Panc1 (cell line): ENCODE data around the gene OR2D2. TPM values are rescaled to one million over a fixed set of nuclear protein-coding genes. Genes with fewer than 3 reads are reported as not detected.

ENCODE experiments used
- ATAC-seq: fragments of 200-7000 bp; cut with Tn5 transposase; 2 replicates; pipeline ENCODE4 v1.9.1; 2020; ENCODE audit warnings: mild to moderate bottlenecking, moderate library complexity
- BruUV-seq: library from RNA; stranded (reverse); fragments of 400-500 nt; replicated peaks from 2 replicates; lab custom pipeline; 2021; lab: Mats Ljungman, UMichigan
- CTCF ChIA-PET: fragments of 300-600 bp; sonication (Branson Sonifier 250); formaldehyde crosslinking; loops from one replicate; lab custom pipeline; 2022; ENCODE audit warnings: antibody characterized with exemption; lab: Charles Lee
- POLR2A ChIA-PET: fragments of 300-600 bp; sonication (Branson Sonifier 250); formaldehyde crosslinking; loops from one replicate; lab custom pipeline; 2022; ENCODE audit warnings: antibody characterized with exemption; lab: Charles Lee
- DNase-seq: peaks from one replicate; pipeline ENCODE4 v3.0.0-alpha.2; 2010; ENCODE audit warnings: low read depth, low spot score
- H3K27ac ChIP-seq: 2 replicates; pipeline ENCODE4 v1.5.1; 2011; ENCODE audit warnings: mild to moderate bottlenecking, low read length, inconsistent platforms
- H3K27me3 ChIP-seq: fragments of 200-500 bp; sonication (Bioruptor generic); 2 replicates; pipeline ENCODE4 v1.6.0; 2014; ENCODE audit warnings: low read length, inconsistent platforms; ENCODE audit not compliant: control insufficient read depth, insufficient read depth
- H3K36me3 ChIP-seq: fragments of 200-500 bp; sonication (Bioruptor generic); 2 replicates; pipeline ENCODE4 v1.5.1; 2014; ENCODE audit warnings: inconsistent platforms, mild to moderate bottlenecking, low read length, moderate library complexity; ENCODE audit not compliant: control insufficient read depth, insufficient read depth
- H3K4me1 ChIP-seq: 2 replicates; pipeline ENCODE4 v1.5.1; 2011; ENCODE audit warnings: inconsistent platforms, mild to moderate bottlenecking, low read length, moderate library complexity; ENCODE audit not compliant: control insufficient read depth, insufficient read depth
- H3K4me3 ChIP-seq, 2 experiments: 2 replicates each; pipeline ENCODE4 v1.5.1; 2011 to 2012; ENCODE audit warnings: low read depth in 2 of 2, low read length in 2 of 2, mild to moderate bottlenecking in 2 of 2, inconsistent platforms in 1 of 2, moderate library complexity in 1 of 2
- H3K9me3 ChIP-seq: fragments of 200-500 bp; sonication (Bioruptor generic); 2 replicates; pipeline ENCODE4 v1.5.1; 2014; ENCODE audit warnings: low read depth, mild to moderate bottlenecking, inconsistent platforms, low read length, moderate library complexity; ENCODE audit not compliant: control insufficient read depth, insufficient read depth
- POLR2AphosphoS5 ChIP-seq: IDR thresholded peaks from 2 replicates; pipeline ENCODE4 v1.6.1; 2012; ENCODE audit warnings: mild to moderate bottlenecking, low read depth, low read length, moderate library complexity
- SIN3A ChIP-seq: IDR thresholded peaks from 2 replicates; pipeline ENCODE4 v1.6.1; 2012; ENCODE audit warnings: low read depth, mild to moderate bottlenecking, low read length, moderate library complexity, borderline replicate concordance; ENCODE audit not compliant: insufficient read depth
- TCF7L2 ChIP-seq: IDR thresholded peaks from 2 replicates; pipeline ENCODE4 v1.6.1; 2011; ENCODE audit warnings: mild to moderate bottlenecking, low read depth, low read length, inconsistent platforms
- in situ Hi-C: cut with HindIII; loops from 2 replicates; pipeline ENCODE4 v1.10.0; 2016; ENCODE audit warnings: low sequenced_read_pairs, low pct_unique_long_range_greater_than_20kb
- intact Hi-C: fragments of 100-400 bp; cut with micrococcal nuclease; formaldehyde crosslinking; loops from one replicate; pipeline ENCODE4 v1.10.0; 2022; ENCODE audit not compliant: unreplicated experiment
- total RNA-seq: library from RNA; stranded (reverse); gene quantifications from one replicate; pipeline ENCODE4 v1.2.1, GENCODE V29; 2021; ENCODE audit not compliant: unreplicated experiment
- TF ChIP-seq, protein P1 (sequence below): fragments of 450-650 bp; IDR thresholded peaks from 2 replicates; pipeline ENCODE4 v1.5.1; 2017; ENCODE audit warnings: mild to moderate bottlenecking
- TF ChIP-seq, protein P2 (sequence below), 2 experiments: IDR thresholded peaks; 2 replicates each; pipeline ENCODE4 v1.6.1; 2011 to 2012; ENCODE audit warnings: low read depth in 2 of 2, control low read depth in 1 of 2, low read length in 1 of 2, mild to moderate bottlenecking in 1 of 2, moderate library complexity in 1 of 2; ENCODE audit not compliant: insufficient read depth in 1 of 2

Gene OR2D2
- total RNA-seq, 1 experiment from 2014 or later = 0.49 TPM

DNA sequence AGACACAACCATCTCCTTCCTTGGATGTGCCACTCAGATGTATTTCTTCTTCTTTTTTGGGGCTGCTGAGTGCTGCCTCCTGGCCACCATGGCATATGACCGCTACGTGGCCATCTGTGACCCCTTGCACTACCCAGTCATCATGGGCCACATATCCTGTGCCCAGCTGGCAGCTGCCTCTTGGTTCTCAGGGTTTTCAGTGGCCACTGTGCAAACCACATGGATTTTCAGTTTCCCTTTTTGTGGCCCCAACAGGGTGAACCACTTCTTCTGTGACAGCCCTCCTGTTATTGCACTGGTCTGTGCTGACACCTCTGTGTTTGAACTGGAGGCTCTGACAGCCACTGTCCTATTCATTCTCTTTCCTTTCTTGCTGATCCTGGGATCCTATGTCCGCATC lies 15.4 kb downstream of the OR2D2 start:
- ATAC-seq (no peak), DNase-seq (no peak)
- H3K4me3 ChIP-seq = no peak overlapping the region
- H3K27ac ChIP-seq = no peak overlapping the region
- no peaks in the 10 kb centered on the region for H3K36me3 ChIP-seq
- ChIA-PET CTCF (no interaction called here), POLR2A (no interaction called here)
- TF ChIP-seq, protein P1, sequence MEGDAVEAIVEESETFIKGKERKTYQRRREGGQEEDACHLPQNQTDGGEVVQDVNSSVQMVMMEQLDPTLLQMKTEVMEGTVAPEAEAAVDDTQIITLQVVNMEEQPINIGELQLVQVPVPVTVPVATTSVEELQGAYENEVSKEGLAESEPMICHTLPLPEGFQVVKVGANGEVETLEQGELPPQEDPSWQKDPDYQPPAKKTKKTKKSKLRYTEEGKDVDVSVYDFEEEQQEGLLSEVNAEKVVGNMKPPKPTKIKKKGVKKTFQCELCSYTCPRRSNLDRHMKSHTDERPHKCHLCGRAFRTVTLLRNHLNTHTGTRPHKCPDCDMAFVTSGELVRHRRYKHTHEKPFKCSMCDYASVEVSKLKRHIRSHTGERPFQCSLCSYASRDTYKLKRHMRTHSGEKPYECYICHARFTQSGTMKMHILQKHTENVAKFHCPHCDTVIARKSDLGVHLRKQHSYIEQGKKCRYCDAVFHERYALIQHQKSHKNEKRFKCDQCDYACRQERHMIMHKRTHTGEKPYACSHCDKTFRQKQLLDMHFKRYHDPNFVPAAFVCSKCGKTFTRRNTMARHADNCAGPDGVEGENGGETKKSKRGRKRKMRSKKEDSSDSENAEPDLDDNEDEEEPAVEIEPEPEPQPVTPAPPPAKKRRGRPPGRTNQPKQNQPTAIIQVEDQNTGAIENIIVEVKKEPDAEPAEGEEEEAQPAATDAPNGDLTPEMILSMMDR = no peak
- TF ChIP-seq POLR2AphosphoS5 = no peak
- no peak for TF ChIP-seq SIN3A
- TF ChIP-seq, protein P2, sequence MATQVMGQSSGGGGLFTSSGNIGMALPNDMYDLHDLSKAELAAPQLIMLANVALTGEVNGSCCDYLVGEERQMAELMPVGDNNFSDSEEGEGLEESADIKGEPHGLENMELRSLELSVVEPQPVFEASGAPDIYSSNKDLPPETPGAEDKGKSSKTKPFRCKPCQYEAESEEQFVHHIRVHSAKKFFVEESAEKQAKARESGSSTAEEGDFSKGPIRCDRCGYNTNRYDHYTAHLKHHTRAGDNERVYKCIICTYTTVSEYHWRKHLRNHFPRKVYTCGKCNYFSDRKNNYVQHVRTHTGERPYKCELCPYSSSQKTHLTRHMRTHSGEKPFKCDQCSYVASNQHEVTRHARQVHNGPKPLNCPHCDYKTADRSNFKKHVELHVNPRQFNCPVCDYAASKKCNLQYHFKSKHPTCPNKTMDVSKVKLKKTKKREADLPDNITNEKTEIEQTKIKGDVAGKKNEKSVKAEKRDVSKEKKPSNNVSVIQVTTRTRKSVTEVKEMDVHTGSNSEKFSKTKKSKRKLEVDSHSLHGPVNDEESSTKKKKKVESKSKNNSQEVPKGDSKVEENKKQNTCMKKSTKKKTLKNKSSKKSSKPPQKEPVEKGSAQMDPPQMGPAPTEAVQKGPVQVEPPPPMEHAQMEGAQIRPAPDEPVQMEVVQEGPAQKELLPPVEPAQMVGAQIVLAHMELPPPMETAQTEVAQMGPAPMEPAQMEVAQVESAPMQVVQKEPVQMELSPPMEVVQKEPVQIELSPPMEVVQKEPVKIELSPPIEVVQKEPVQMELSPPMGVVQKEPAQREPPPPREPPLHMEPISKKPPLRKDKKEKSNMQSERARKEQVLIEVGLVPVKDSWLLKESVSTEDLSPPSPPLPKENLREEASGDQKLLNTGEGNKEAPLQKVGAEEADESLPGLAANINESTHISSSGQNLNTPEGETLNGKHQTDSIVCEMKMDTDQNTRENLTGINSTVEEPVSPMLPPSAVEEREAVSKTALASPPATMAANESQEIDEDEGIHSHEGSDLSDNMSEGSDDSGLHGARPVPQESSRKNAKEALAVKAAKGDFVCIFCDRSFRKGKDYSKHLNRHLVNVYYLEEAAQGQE (IDR thresholded peaks at IDR 0.05; ENCODE audit: insufficient read depth in 1 of 2, low read depth in 2 of 2, low read length in 1 of 2) = no peak
- TF ChIP-seq TCF7L2 = no peak
- in situ Hi-C loops = no loop called here
- no TSS peak for BruUV-seq
- no peaks in the 10 kb centered on the region for H3K4me1 ChIP-seq
- intact Hi-C loops = no loop called here
- no peaks in the 10 kb centered on the region for H3K9me3 ChIP-seq
- H3K27me3 ChIP-seq = no peaks in the 10 kb centered on the region; the same call in none of the 2 replicates

DNA sequence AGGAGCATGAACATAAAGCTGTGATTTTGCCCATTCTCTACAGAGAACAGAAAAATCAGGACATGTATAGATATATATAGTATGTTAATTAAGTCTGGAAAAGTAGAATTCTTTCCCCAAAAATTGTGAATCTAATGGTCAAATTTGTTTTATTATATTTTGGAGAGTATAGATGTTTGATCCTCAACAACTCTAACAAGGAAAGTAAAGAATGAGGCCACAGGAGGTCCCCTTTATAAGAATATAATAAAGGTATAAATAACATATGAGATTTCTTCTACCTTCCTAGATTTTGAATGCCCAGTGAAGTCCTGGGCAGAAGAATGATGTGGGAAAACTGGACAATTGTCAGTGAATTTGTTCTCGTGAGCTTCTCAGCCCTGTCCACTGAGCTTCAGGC lies 16.0 kb downstream of the OR2D2 start, which contains the start of gene OR10A4:
Gene OR10A4 (plus strand): TSS at position 301 of the 400 bp plus-strand sequence. CDS start 23 bp downstream, at position 324.
- ChIA-PET POLR2A (no interaction called here), CTCF (no interaction called here)
- ATAC-seq = no peak
- DNase-seq = no peak
- TF ChIP-seq POLR2AphosphoS5 (no peak), TCF7L2 (no peak), SIN3A (no peak)
- TF ChIP-seq, protein P1 = no peak
- TF ChIP-seq, protein P2 (IDR thresholded peaks at IDR 0.05; ENCODE audit: insufficient read depth in 1 of 2, low read depth in 2 of 2, low read length in 1 of 2) = no peak
- Histone ChIP-seq H3K4me3 (no peak within 1 kb of the TSS), H3K27ac (no peak within 1 kb of the TSS), H3K4me1 (no peaks in the 10 kb centered on the region), H3K27me3 (no peaks in the 10 kb centered on the region; the same call in none of the 2 replicates), H3K36me3 (no peaks in the 10 kb centered on the region), H3K9me3 (no peaks in the 10 kb centered on the region)
- intact Hi-C loops = no loop called here
- BruUV-seq = no TSS peak
- in situ Hi-C loops = no loop called here
